Measurements from ENCODE around the gene ZNF554. TPM values are rescaled to one million over a fixed set of nuclear protein-coding genes. Genes with fewer than 3 reads are reported as not detected.

Gene ZNF554
- total RNA-seq, 6 experiments from 2014 or later: 1.4 to 2.5 (median 1.9) TPM

DNA sequence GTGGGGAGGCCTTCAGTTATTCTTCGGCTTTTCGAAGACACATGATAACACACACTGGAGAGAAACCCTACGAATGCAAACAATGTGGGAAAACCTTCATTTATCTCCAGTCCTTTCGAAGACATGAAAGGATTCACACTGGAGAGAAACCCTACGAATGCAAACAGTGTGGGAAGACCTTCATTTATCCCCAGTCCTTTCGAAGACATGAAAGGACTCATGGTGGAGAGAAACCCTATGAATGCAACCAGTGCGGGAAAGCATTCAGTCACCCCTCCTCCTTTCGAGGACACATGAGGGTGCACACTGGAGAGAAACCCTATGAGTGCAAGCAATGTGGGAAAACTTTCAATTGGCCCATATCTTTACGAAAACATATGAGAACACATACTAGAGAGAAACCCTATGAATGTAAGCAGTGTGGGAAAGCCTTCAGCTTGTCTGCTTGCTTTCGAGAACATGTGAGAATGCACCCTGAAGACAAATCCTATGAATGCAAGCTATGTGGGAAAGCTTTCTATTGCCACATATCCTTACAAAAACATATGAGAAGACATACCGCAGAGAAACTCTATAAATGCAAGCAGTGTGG is 33.4 kb downstream of the ZNF554 start:
- ATAC-seq: no peak
- TF ChIP-seq POLR2A (IDR thresholded peaks at IDR 0.05): no peak
- TF ChIP-seq, protein P1, sequence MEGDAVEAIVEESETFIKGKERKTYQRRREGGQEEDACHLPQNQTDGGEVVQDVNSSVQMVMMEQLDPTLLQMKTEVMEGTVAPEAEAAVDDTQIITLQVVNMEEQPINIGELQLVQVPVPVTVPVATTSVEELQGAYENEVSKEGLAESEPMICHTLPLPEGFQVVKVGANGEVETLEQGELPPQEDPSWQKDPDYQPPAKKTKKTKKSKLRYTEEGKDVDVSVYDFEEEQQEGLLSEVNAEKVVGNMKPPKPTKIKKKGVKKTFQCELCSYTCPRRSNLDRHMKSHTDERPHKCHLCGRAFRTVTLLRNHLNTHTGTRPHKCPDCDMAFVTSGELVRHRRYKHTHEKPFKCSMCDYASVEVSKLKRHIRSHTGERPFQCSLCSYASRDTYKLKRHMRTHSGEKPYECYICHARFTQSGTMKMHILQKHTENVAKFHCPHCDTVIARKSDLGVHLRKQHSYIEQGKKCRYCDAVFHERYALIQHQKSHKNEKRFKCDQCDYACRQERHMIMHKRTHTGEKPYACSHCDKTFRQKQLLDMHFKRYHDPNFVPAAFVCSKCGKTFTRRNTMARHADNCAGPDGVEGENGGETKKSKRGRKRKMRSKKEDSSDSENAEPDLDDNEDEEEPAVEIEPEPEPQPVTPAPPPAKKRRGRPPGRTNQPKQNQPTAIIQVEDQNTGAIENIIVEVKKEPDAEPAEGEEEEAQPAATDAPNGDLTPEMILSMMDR (IDR thresholded peaks at IDR 0.05): no peak
- Histone ChIP-seq H3K27ac (no peak overlapping the region), H3K36me3 (peaks cover 0 to 29% (median 20%) of the 10 kb centered on the region in 4 donors), H3K4me3 (no peak overlapping the region), H3K27me3 (no peaks in the 10 kb centered on the region), H3K4me1 (no peaks in the 10 kb centered on the region), H3K9me3 (peaks cover 3 to 66% (median 15%) of the 10 kb centered on the region in 4 donors)
- intact Hi-C loops (cut with DNase I): no loop called here
- 91% methylated on average over 11 of the region's 11 CpGs for WGBS (ENCODE audit: insufficient coverage, low coverage, low lambda C conversion rate, missing lambda C conversion rate)
- DNase-seq: no peak

DNA sequence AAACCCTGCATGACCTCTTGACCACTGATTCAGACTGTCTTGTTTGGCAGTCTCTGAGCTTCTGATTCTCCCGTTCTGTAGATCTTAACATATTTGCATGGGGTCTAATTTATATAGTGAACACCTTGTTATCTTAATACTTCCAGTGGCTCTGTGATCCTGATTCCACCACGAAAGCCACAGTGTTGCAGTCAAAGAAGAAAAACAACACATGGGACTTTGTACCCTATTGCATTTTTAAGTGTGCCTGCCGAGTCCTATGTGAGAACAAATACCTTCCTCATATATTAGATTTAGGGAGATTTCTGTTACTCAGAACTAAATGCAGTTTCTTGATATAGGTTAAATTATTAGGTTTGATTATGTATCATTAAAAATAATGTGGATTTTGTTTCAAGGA is 35.2 kb downstream of the ZNF554 start:
- Histone ChIP-seq H3K9me3 (peaks cover 3 to 60% (median 12%) of the 10 kb centered on the region in 4 donors), H3K4me1 (no peaks in the 10 kb centered on the region), H3K27me3 (no peaks in the 10 kb centered on the region), H3K4me3 (no peak overlapping the region), H3K36me3 (peaks cover 0 to 29% (median 20%) of the 10 kb centered on the region in 4 donors), H3K27ac (no peak overlapping the region)
- 84% methylated on average over 3 of the region's 3 CpGs for WGBS (ENCODE audit: insufficient coverage, low coverage, low lambda C conversion rate, missing lambda C conversion rate)
- ATAC-seq: no peak
- TF ChIP-seq, protein P1 (IDR thresholded peaks at IDR 0.05): no peak
- no peak for TF ChIP-seq POLR2A (IDR thresholded peaks at IDR 0.05)
- intact Hi-C loops (cut with DNase I): no loop called here
- no peak for DNase-seq

DNA sequence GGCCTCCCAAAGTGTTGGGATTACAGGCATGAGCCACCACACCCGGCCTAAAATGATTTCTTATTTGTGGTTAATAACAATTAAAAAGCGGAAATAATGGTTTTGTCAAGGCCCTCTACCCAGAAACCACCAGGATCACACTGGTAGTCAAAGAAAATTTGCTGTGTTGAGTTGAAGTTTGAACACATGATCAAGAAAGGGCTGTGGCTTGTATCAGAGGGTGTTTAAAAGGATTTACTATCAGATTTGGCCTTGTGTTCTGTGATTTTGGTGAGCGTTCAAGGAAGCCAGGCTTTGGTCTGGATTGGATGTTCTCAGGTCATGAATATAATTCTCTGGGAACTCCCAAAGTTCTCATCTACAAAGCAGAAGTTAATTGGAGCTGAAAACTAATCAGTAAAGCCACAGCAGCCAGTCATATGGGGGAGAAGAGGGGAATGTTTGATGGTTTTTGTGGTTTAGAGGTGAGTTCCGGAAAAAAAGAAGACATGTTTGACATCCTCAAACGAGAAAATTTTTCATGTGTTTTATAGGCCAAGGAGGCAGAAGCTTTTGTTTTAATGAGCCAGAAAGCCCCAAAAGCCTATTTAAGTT is 36.9 kb downstream of the ZNF554 start:
- TF ChIP-seq, protein P1 (IDR thresholded peaks at IDR 0.05): no peak
- no peak for TF ChIP-seq POLR2A (IDR thresholded peaks at IDR 0.05)
- H3K27me3 ChIP-seq: no peaks in the 10 kb centered on the region
- WGBS (ENCODE audit: insufficient coverage, low coverage, low lambda C conversion rate, missing lambda C conversion rate): 79% methylated on average over 5 of the region's 5 CpGs
- no peak overlapping the region for H3K27ac ChIP-seq
- H3K4me3 ChIP-seq: no peak overlapping the region
- no peaks in the 10 kb centered on the region for H3K4me1 ChIP-seq
- peaks cover 2 to 49% (median 10%) of the 10 kb centered on the region in 4 donors for H3K9me3 ChIP-seq
- intact Hi-C loops (cut with DNase I): no loop called here
- DNase-seq: no peak
- H3K36me3 ChIP-seq: peaks cover 0 to 22% (median 16%) of the 10 kb centered on the region in 4 donors
- no peak for ATAC-seq

DNA sequence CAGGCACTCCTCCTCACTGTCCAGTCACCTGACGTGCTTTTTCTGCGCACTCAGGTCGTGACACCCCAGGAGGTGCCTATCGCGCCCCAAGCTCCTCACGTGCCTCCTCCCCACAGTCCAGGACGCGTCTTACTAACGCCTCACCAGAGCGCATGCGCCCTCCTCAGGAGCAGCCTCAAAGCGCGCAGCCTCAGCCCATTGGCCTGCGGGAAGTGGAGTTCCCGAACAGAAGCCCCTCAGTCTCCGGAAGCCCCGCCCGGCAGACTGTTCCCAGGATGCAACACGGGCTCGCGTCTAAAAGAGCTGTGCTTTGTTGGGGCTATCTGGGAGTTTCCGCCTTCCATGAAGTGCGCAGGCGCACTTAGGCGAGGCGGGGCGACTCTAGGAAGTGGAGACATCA is 39.2 kb downstream of the ZNF554 start:
- Histone ChIP-seq H3K27me3 (no peaks in the 10 kb centered on the region), H3K36me3 (no peaks in the 10 kb centered on the region), H3K27ac (no peak overlapping the region), H3K4me3 (no peak overlapping the region), H3K4me1 (no peaks in the 10 kb centered on the region), H3K9me3 (peaks cover 0 to 26% (median 6%) of the 10 kb centered on the region in 4 donors)
- no peak for ATAC-seq
- DNase-seq: no peak
- intact Hi-C loops (cut with DNase I): no loop called here
- WGBS (ENCODE audit: insufficient coverage, low coverage, low lambda C conversion rate, missing lambda C conversion rate): 86% methylated on average over 8 of the region's 27 CpGs
- no peak for TF ChIP-seq POLR2A (IDR thresholded peaks at IDR 0.05)
- TF ChIP-seq, protein P1 (IDR thresholded peaks at IDR 0.05): no peak
